IMR-90 (cell line): ENCODE data around the gene PTPRN2. TPM values are rescaled to one million over a fixed set of nuclear protein-coding genes. Genes with fewer than 3 reads are reported as not detected.

Source experiments
- ATAC-seq: fragments of 200-7000 bp; cut with Tn5 transposase; 2 replicates; pipeline ENCODE4 v1.9.1; 2020; ENCODE audit warnings: low read depth, mild to moderate bottlenecking, moderate library complexity
- BruUV-seq: library from RNA; stranded (reverse); fragments of 400-500 nt; replicated peaks from 2 replicates; lab custom pipeline; 2021; lab: Mats Ljungman, UMichigan
- CTCF ChIA-PET: fragments of 300-600 bp; formaldehyde crosslinking; extraction: SDS; loops from one replicate; lab custom pipeline; 2021; ENCODE audit warnings: antibody characterized with exemption; lab: Yijun Ruan, JAX
- POLR2A ChIA-PET: fragments of 300-600 bp; sonication (Branson Sonifier 250); formaldehyde crosslinking; loops from one replicate; lab custom pipeline; 2022; ENCODE audit warnings: antibody characterized with exemption; ENCODE audit not compliant: unreplicated experiment; lab: Charles Lee
- DNase-seq: peaks from one replicate; pipeline ENCODE4 v3.0.0; 2013
- H2AFZ ChIP-seq: replicated peaks from 2 replicates; pipeline ENCODE3; 2013; ENCODE audit warnings: low read length, mild to moderate bottlenecking; ENCODE audit not compliant: poor library complexity
- H2AK5ac ChIP-seq: 2 replicates; pipeline ENCODE4 v1.6.1; 2013; ENCODE audit warnings: low read depth, low read length, inconsistent platforms
- H2AK9ac ChIP-seq: replicated peaks from 2 replicates; pipeline ENCODE3; 2013; ENCODE audit warnings: mild to moderate bottlenecking, low read depth, low read length, moderate library complexity; ENCODE audit not compliant: poor library complexity
- H2BK120ac ChIP-seq: 2 replicates; pipeline ENCODE4 v1.6.1; 2013; ENCODE audit warnings: low read depth, low read length, inconsistent platforms
- H2BK15ac ChIP-seq: 3 replicates; pipeline ENCODE4 v1.6.1; 2013; ENCODE audit warnings: low read depth, low read length, inconsistent platforms
- H2BK20ac ChIP-seq: 2 replicates; pipeline ENCODE4 v1.6.1; 2013; ENCODE audit warnings: low read depth, mild to moderate bottlenecking, inconsistent platforms, low read length, moderate library complexity
- H2BK5ac ChIP-seq: 2 replicates; pipeline ENCODE4 v1.6.1; 2013; ENCODE audit warnings: mild to moderate bottlenecking, low read depth, low read length, inconsistent platforms; ENCODE audit not compliant: poor library complexity, severe bottlenecking
- H3K14ac ChIP-seq: replicated peaks from 2 replicates; pipeline ENCODE4 v1.6.1; 2013; ENCODE audit warnings: low read depth, low read length, inconsistent platforms
- H3K18ac ChIP-seq: 2 replicates; pipeline ENCODE4 v1.6.1; 2013; ENCODE audit warnings: low read depth, low read length, control low read depth
- H3K23ac ChIP-seq: 2 replicates; pipeline ENCODE4 v1.6.1; 2013; ENCODE audit warnings: low read depth, low read length, inconsistent platforms
- H3K27ac ChIP-seq: 2 replicates; pipeline ENCODE4 v1.5.1; 2013; ENCODE audit warnings: mild to moderate bottlenecking, control low read depth, low read length; ENCODE audit not compliant: insufficient read depth
- H3K27me3 ChIP-seq: 2 replicates; pipeline ENCODE4 v1.6.1; 2013; ENCODE audit warnings: low read length; ENCODE audit not compliant: control insufficient read depth, insufficient read depth
- H3K36me3 ChIP-seq: 2 replicates; pipeline ENCODE4 v1.6.1; 2013; ENCODE audit warnings: low read length, mixed read lengths; ENCODE audit not compliant: control insufficient read depth, insufficient read depth
- H3K4ac ChIP-seq: 2 replicates; pipeline ENCODE4 v1.6.1; 2013; ENCODE audit warnings: low read depth, low read length, inconsistent platforms
- H3K4me1 ChIP-seq: 2 replicates; pipeline ENCODE4 v1.6.1; 2013; ENCODE audit warnings: low read length, mixed read lengths; ENCODE audit not compliant: control insufficient read depth, insufficient read depth
- H3K4me2 ChIP-seq: 2 replicates; pipeline ENCODE4 v1.6.1; 2013; ENCODE audit warnings: low read depth, mild to moderate bottlenecking, control low read depth, low read length, moderate library complexity
- H3K4me3 ChIP-seq: 2 replicates; pipeline ENCODE4 v1.5.1; 2013; ENCODE audit warnings: low read depth, mild to moderate bottlenecking, control low read depth, low read length, moderate library complexity; ENCODE audit not compliant: insufficient read depth
- H3K56ac ChIP-seq: 2 replicates; pipeline ENCODE4 v1.6.1; 2013; ENCODE audit warnings: low read length, inconsistent platforms; ENCODE audit not compliant: insufficient read depth; ENCODE audit errors: extremely low read depth
- H3K79me1 ChIP-seq, 2 experiments: 2 replicates each; pipeline ENCODE4 v1.6.1; 2013; ENCODE audit warnings: low read length in 2 of 2, inconsistent platforms in 1 of 2, low read depth in 1 of 2
- H3K9ac ChIP-seq: 2 replicates; pipeline ENCODE4 v1.6.1; 2013; ENCODE audit warnings: low read depth, low read length, control low read depth
- H3K9me1 ChIP-seq: 2 replicates; pipeline ENCODE4 v1.6.1; 2013; ENCODE audit warnings: low read length, inconsistent platforms; ENCODE audit not compliant: insufficient read depth
- H3K9me3 ChIP-seq: 2 replicates; pipeline ENCODE4 v1.6.1; 2013; ENCODE audit warnings: low read length; ENCODE audit not compliant: control insufficient read depth, insufficient read depth
- H4K20me1 ChIP-seq: 2 replicates; pipeline ENCODE4 v1.6.1; 2013; ENCODE audit warnings: low read length, inconsistent platforms; ENCODE audit not compliant: insufficient read depth
- H4K5ac ChIP-seq: 2 replicates; pipeline ENCODE4 v1.6.1; 2013; ENCODE audit warnings: mild to moderate bottlenecking, low read depth, low read length, control low read depth
- H4K8ac ChIP-seq, 2 experiments: 2 replicates each; pipeline ENCODE4 v1.6.1; 2013; ENCODE audit warnings: low read depth in 2 of 2, low read length in 2 of 2, control low read depth in 1 of 2, inconsistent platforms in 1 of 2
- H4K91ac ChIP-seq: 2 replicates; pipeline ENCODE4 v1.6.1; 2013; ENCODE audit warnings: low read depth, low read length, inconsistent platforms; ENCODE audit not compliant: insufficient read depth
- CHD1 ChIP-seq: IDR thresholded peaks from 2 replicates; pipeline ENCODE4 v1.6.1; 2012; ENCODE audit warnings: low read depth, low read length, improper control_type of control experiment
- MAFK ChIP-seq: IDR thresholded peaks from 2 replicates; pipeline ENCODE4 v1.6.1; 2012; ENCODE audit warnings: low read depth, low read length, improper control_type of control experiment
- MAZ ChIP-seq: IDR thresholded peaks from 2 replicates; pipeline ENCODE4 v1.6.1; 2012; ENCODE audit warnings: low read depth, mild to moderate bottlenecking, low read length, improper control_type of control experiment, moderate library complexity, borderline replicate concordance
- POLR2A ChIP-seq: IDR thresholded peaks from 2 replicates; pipeline ENCODE4 v1.6.1; 2012; ENCODE audit warnings: mild to moderate bottlenecking, low read depth, low read length
- RCOR1 ChIP-seq: IDR thresholded peaks from 2 replicates; pipeline ENCODE4 v1.6.1; 2012; ENCODE audit warnings: mild to moderate bottlenecking, low read length, improper control_type of control experiment; ENCODE audit not compliant: insufficient replicate concordance
- RFX5 ChIP-seq: IDR thresholded peaks from 2 replicates; pipeline ENCODE4 v1.8.0; 2012; ENCODE audit warnings: low read depth, mild to moderate bottlenecking, low read length, moderate library complexity
- WGBS, 2 experiments: methylation state at CpG; one replicate each; pipeline versions ENCODE4 v1.1.5 to v1.1.7; 2013; ENCODE audit warnings: missing lambda C conversion rate in 2 of 2; ENCODE audit not compliant: insufficient read length in 1 of 2; ENCODE audit errors: extremely low coverage in 2 of 2; 5-methylcytosine and 5-hydroxymethylcytosine counted together
- dilution Hi-C: fragments of 300-500 bp; cut with HindIII; formaldehyde crosslinking; loops from one replicate; pipeline ENCODE4 v1.14.3; 2018; ENCODE audit warnings: low sequenced_read_pairs; ENCODE audit not compliant: unreplicated experiment
- in situ Hi-C: fragments of 300-500 bp; cut with MboI; formaldehyde crosslinking; loops from 3 replicates; pipeline ENCODE4 v1.14.3; 2019; ENCODE audit warnings: low sequenced_read_pairs, inconsistent platforms, mixed read lengths
- intact Hi-C: fragments of 100-400 bp; cut with micrococcal nuclease; formaldehyde crosslinking; loops from 2 replicates; pipeline ENCODE4 v1.10.0; 2022
- polyA plus RNA-seq, 3 experiments: library from polyadenylated mRNA; depleted of rRNA; stranded (reverse); fragments of >200 nt; gene quantifications; 2 replicates each; pipeline ENCODE4 v1.2.3, GENCODE V29; 2012; ENCODE audit warnings: low replicate concordance in 1 of 3
- total RNA-seq: library from RNA; depleted of rRNA; stranded (reverse); fragments of >200 nt; gene quantifications from 2 replicates; pipeline ENCODE4 v1.2.3, GENCODE V29; 2012

The PTPRN2 gene
- total and polyA plus RNA-seq, 2 of the 4 experiments (the other 2 are of a cell fraction) = 0.03 TPM; not detected in 1

DNA sequence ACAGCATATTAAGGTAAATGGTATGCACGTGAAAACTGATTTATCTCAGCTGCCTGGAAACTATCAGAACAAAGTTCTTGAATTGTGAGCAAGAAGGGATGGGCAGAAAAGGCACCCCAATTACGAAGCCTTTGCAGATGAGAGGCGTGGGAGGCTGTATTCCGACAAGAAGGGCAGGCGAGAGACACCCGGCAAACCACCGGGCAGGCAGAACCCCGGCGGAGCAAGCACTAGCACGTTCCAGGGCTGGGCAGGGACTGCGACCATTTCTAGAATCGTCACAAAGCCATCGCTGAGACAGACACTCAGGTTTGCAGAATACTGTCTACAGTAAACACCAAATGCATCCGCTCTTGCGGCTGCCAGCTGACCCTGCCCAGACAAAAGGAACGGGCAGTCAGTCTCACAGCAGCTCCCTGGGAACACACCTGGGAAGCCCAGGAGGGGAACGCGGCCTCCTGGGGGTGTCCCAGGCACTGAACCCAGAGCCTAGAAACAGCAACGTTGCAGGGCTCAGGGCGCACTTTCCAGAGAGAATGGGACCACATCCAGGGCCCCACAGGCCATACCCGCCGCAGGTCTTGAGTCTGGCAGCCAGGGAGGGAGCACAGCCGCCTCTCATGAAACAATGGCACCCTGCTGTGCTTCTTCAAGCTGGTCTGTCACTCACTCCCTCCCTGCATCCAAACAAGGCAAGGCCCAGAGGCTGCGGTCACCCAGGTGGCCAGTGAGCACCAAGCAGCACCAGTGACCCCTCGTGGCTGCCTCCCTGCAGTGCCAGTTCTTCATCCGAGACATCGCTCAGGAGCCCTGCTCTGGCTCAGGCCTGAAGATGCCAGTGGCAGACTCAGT is 261.9 kb downstream of the PTPRN2 start:
- H3K14ac ChIP-seq = no peak overlapping the region
- H2AK5ac ChIP-seq = no peak overlapping the region
- no peak overlapping the region for H2BK20ac ChIP-seq
- TF ChIP-seq MAZ = no peak
- TF ChIP-seq MAFK = no peak
- TF ChIP-seq POLR2A = no peak
- no peak for TF ChIP-seq RCOR1
- TF ChIP-seq RFX5 = no peak
- no peak for TF ChIP-seq CHD1
- no peak overlapping the region for H3K23ac ChIP-seq
- H3K56ac ChIP-seq = no peak overlapping the region
- H2AK9ac ChIP-seq = no peak overlapping the region
- ChIA-PET CTCF (no interaction called here), POLR2A (no interaction called here)
- H2AFZ ChIP-seq = no peak overlapping the region
- H3K36me3 ChIP-seq = no peaks in the 10 kb centered on the region
- no peak overlapping the region for H4K5ac ChIP-seq
- no peak for ATAC-seq
- H4K20me1 ChIP-seq = no peaks in the 10 kb centered on the region
- dilution Hi-C loops (no loop called here), in situ Hi-C loops (no loop called here), intact Hi-C loops (no loop called here)
- WGBS, 2 experiments = 29% methylated on average over 19 of the region's 27 CpGs; no CpG with 5 or more reads in 1 of the 2 experiments
- no peak overlapping the region for H2BK120ac ChIP-seq
- H4K8ac ChIP-seq = no peak overlapping the region
- H3K27me3 ChIP-seq = no peaks in the 10 kb centered on the region
- H3K4me3 ChIP-seq = no peak overlapping the region
- no peak overlapping the region for H3K9ac ChIP-seq
- no peak overlapping the region for H4K91ac ChIP-seq
- DNase-seq = no peak
- H3K18ac ChIP-seq = no peak overlapping the region
- H3K9me1 ChIP-seq = no peaks in the 10 kb centered on the region
- no peak overlapping the region for H3K27ac ChIP-seq
- H3K79me1 ChIP-seq = no peaks in the 10 kb centered on the region
- no peaks in the 10 kb centered on the region for H3K4me1 ChIP-seq
- peaks cover 81% of the 10 kb centered on the region for H3K9me3 ChIP-seq
- H2BK15ac ChIP-seq = no peak overlapping the region
- no TSS peak for BruUV-seq
- no peak overlapping the region for H3K4me2 ChIP-seq
- no peak overlapping the region for H3K4ac ChIP-seq
- no peak overlapping the region for H2BK5ac ChIP-seq
